GM11168 (cell line): Measurements from ENCODE around the gene FAM163B.

ENCODE experiments used
- in situ Hi-C: fragments of 300-500 bp; cut with MboI; formaldehyde crosslinking; loops from one replicate; pipeline ENCODE4 v1.12.0; 2022; ENCODE audit warnings: low sequenced_read_pairs; ENCODE audit not compliant: unreplicated experiment

The FAM163B gene

GRCh38 chr9:133603135-133603927 is 5.9 kb downstream of the FAM163B start:
- in situ Hi-C loops: no loop called here

- in situ Hi-C loops: no loop called here
Observed at GRCh38 chr9:133602277-133602676, 6.9 kb downstream of the FAM163B start.

GRCh38 chr9:133601746-133602145 is 7.4 kb downstream of the FAM163B start:
- in situ Hi-C loops: no loop called here

DNA sequence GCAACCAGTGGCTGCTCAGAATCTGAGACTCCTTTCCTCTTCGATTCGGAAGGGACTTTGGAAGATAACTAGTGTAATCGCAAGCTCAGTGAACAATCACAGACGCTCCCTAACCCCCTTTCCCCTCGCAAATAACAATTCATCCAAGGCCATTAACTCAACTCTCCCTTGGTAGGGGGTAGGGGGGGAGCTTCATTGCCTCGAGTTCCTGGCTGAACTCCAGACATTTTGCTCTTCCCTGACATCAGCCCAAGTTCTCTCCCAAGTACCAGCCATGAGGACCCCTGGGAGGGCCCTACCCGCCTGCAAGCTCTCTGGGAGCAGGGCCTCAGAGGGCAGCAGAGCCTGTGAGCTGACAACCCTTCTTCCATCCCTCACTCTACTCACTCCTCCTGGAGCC is 8.4 kb downstream of the FAM163B start:
- in situ Hi-C loops: no loop called here

DNA sequence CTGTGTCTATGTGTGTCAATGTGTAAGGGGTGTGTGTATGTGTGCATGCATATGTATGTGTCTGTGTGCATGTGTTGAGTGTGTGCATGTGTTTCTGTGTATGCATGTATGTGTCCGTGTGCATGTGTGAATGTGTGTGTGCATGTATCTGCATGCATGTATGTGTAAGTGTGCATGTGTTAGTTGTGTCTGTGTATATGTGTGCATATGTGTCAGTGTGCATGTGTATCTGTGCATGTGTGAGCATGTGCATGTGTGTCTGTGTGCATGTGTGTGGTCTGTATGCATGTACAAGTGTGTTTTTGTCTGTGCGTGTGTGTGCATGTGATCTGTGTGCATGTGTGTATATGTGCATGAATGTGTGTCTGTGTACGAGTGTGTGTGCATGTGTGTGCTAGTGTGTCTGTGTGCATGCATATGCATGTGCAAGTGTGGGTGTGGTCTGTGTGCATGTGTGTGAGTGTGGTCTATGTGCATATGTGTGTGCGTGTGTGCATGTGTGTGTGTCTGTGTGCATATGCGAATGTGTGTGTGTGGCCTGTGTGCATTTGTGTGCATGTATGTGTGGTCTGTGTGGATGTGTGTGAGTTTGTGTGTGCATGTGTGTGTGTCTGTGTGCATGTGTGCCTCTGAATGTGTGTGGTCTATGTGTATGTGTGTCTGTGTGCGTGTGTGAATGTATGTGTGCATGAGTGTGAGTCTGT is 9.6 kb downstream of the FAM163B start:
- in situ Hi-C loops: no loop called here

DNA sequence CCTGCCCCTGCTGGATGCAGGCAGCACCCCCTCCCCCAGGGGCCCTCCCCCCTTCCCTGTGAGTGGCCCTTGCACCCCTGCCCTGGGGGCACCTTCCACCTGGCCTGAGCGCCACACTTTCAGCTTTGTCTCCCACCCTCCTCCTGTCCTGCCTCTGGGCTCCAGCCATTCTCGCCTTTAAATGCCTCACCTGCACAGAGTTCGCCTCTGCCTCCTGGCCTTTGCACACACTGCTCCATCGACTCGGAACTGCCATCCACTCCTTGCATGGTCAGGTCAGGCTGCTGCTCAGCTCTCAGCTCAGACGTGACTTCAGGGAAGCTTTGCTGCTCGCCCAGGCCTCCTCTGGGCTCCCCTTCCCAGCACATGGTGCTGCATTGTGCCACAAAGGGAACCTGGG is 10.2 kb downstream of the FAM163B start:
- in situ Hi-C loops: no loop called here

DNA sequence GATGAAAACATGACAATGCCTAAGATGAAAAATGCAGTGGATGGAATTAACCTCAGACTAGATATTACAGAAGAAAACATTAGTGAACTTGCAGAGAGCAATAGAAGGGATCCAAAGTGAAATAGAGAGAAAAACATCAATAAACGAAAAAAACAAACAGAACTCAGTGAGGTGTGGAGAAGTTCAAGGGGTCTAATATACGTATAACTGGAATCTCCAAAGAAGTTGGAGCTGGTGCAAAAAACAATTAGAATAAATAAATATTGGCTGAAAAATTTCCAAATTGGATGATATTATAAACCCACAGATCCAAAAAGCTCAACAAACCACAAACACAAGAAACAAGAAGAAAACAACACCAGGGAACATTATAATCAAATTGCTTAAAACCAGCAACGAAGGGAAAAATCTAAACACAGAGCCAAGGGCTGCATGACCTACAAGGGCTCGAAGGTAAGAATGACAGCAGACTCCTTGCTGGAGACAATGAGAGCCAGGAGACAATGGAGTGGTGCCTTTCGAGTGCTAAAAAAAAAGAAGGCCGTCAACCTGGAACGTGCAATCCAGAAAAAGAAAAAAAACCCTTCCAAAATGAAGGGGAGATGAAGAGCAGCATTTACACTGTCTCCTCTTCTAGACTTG is 11.8 kb downstream of the FAM163B start:
- in situ Hi-C loops: no loop called here

DNA sequence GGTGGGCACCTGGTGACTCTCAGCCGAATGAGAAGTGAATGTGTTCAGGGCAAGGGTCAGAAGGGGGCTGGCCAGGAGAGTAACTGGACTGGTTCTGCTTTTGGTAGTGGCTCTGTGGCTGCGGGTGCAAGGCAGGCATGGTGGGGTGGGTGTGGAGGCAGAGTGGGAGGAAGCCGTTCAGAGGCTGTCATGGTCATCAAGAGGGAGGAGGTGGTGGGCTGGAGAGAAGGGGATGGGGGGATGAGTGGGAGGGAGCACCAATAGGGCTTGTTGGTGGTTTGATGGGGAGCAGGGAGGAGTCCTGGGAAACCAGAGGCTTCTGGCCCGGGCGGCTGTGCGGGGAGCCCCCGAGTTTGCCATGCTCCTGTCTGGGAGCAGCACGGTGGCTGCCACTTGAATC is 13.3 kb downstream of the FAM163B start:
- in situ Hi-C loops: no loop called here

GRCh38 chr9:133594310-133594709 is 14.9 kb downstream of the FAM163B start:
- in situ Hi-C loops: no loop called here

- in situ Hi-C loops: no loop called here
Observed at GRCh38 chr9:133593587-133594253, 15.5 kb downstream of the FAM163B start.

DNA sequence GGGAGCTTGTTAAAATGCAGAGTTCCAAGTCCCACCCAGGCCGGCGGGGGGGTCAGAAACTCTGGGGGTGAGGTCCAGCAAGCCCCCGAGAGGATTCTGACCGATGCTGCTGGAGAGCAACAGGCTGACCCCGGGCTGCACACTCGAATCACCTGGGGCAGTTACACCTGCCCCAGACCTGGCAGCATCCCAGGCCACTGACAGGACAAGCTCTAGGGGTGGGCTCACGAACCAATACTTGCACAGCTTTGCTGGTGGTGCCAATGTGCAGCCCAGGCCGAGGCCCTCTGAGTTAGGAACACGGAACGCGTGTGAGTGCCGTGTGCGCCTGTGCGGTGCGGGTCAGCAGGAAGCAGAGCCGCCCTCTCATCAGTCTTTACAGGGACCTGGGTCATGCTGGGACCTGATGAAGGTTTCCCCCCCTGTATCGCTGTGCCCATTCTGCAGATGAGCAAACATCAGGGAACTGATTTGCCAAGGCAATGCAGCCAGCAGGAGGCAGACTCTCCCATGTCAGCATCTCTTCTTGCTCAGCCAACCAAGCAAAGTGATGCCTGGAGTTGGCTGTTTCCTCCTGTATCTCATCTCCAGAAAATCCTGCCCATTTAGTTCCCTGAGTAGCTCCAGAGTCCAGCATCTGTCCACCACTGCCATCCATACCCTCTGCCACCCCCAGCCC is 16.3 kb downstream of the FAM163B start:
- in situ Hi-C loops: no loop called here

DNA sequence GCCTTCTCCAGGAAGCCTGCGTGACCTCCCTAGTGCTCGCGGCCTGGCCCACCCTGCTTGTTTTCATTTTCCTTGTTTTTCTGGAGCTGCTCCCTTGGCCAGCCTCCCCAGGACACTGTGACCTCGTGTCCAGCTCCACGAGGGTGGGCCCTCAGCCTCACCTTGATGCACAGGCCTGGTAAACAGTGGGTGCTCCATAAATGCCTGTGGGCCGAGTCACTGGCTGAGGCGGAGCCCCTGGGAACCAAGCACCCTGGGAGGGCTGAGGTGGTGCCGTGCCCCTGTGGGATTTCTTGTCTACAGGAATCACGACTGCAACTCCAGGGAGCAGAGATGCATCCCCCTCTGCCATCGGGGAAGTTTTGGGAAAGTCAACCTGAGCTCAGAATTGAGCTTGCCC is 17.2 kb downstream of the FAM163B start:
- in situ Hi-C loops: no loop called here

GRCh38 chr9:133591116-133591910 is 17.9 kb downstream of the FAM163B start:
- in situ Hi-C loops: no loop called here

DNA sequence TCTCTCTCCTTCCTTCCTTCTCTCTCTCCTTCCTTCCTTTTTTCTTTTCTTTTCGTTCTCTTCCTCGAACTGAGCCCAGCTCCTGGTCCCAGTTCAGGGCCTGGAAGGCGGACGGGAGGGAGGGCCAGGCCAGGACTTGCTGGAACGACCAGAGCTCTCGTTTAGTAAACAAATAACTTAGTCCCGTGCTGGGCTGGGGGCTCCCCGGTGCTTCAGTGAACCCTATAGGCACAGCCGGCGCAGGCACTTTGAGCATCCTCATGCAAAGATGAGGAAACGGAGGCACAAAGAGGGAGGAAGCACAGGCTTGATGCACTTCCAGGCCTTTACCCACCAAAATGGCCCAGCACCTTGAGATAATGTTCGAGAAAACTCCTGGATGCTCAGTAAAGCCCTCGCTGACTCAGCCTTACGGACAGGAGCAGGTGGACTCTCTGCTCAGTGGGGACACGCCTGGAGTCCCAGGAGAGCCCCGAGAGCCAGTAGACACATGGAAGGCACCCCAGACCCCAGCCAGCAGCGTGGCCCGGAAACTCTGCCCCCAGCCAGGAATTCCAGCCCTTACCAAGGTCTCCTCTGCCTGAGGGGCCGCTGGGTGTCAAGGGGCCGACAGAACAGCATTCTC is 18.8 kb downstream of the FAM163B start:
- in situ Hi-C loops: no loop called here

DNA sequence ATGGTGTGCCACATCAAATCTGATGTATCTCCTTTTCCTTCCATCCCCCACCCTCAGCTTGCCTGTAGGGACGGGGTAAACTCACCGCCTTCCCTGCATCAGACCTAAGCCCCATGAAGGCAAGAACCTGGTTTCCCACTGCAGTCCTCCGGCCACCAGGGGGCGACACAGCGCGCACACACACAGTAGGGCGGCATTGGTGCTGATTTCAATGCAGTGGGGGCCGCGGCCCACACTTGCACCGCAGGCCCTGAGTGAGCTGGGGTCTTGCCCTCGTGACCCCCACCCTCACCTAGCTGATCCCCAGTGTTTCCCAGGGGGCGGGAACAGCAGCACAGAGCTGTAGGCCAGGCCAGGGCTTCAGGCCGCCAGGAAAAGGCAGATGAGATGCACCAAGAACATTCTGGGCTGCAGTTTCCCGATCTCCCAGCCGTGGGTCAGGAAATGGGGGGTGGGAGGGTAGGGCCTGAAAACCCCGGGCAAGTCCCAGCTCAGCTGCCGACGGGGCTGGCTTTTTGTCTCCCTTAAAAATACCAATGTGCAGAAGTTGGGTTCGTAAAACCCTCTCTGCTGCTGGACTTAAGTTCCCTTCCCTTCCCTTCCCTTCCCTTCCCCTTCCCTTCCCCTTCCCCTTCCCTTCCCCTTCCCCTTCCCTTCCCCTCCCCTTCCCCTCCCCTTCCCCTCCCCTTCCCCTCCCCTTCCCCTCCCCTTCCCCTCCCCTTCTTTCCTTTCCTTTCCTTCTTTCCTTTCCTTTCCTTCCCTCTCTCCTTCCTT is 19.5 kb downstream of the FAM163B start:
- in situ Hi-C loops: no loop called here

DNA sequence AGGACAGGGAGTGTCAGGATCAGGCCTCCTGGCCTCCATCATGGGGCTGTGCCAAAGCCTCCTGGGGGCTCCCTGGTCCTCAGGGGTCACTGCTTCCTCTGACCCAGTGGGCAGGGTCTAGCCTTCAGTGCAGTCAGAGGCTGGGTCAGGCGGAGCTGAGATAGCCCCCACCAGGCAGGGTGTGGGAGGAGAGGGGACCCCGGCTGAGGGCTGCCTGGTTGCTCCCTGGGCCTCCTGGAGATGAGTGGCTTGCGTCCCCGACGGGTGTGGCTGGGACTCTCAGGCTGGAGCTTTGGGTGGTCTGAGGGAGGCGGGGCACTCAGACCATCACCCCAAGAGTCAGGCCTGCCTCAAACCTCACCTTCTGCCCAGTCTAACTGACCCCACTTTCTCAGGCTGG is 21.7 kb downstream of the FAM163B start:
- in situ Hi-C loops: no loop called here

DNA sequence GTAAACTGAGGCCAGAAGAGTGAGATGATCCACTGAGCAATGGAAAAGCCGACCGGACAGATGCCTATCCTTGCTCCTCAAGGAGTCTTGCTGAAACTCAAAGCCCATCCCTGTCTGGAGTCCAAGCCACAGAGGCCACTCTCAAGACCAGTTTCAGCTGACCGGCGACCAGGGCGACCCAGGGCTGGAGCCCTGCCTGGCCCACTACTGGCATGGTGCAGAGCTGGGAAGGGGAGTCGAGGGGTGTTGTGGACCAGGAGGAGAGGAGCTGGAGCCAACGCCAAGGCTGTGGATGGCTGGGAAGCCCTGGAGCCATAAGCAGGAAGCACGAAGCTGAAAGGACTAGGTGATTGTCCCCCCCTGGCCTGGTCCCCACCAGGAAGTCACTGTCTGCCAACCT is 22.1 kb downstream of the FAM163B start:
- in situ Hi-C loops: no loop called here
